ENCODE results near the gene CLN6.

The CLN6 gene

DNA sequence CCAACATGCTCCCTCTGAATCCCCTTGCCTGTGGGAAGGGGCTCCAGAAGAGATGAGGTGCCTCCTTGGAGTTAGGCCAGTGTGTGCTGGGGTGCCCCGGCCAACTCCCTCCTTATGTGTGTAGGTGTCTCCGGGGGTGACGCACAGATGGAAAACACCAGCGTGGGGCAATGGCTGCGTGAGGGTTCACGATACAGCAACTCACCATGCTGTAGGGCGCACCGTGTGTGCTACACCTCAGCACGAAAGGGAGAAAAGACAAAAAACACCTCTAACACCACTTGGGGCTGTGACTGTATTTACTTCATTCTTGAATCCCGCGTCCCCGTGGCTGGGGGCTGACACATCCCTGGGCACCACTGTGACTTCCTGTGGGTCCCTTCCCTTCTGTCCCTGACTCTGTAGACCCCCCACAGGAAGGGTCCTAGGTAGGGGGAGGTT is 22.8 kb downstream of the CLN6 start:
- DNase-seq (ENCODE audit: low spot score) = no peak

DNA sequence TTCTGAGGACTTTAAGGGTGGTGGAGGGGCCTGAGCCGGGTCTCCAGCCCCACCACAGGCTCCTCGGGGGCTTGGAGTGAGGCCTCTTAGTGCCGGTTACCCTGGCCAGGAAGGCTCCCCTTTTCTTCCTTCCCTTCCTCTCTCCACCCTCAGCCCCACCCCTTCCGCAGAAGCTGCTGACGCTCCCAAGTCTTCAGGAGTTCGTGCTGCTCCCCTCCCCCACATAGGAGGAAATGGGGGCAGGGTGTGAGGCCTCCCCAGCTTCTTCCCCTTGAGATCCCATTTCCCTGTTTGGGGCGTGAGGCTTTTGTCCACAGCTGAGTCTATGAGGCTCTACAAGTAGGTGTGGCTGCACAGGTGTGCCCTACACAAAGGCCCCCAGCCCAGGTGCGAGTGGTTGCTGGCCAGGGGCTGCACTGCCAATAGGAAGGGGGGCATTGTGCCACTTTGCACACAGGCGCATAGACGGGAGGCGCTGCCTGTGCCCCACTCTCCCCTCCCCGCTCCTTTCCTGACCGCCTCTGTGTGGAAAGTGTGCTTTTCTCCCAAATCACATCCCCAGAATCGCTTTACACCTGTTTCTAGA is 23.5 kb downstream of the CLN6 start:
- DNase-seq (ENCODE audit: low spot score) = no peak

DNA sequence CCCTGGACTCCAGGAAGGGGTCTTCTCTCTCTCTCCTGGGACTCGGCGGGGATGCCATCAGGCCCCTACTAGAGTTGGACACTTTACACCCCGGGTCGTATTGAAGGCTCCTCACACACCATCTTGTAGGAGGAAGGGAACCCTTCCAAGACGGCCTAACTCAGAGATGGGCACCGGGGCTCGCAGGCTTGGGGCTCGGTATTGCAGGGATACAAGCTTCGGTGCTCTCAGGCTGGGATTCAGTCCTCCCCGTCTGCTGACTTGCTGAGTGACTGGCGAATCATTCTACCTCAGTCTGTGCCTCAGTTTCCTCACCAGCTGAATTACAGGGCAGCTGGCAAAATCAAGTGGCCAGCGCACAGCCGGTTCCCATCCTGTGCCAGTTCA is 24.0 kb downstream of the CLN6 start:
- no peak for DNase-seq (ENCODE audit: low spot score)

DNA sequence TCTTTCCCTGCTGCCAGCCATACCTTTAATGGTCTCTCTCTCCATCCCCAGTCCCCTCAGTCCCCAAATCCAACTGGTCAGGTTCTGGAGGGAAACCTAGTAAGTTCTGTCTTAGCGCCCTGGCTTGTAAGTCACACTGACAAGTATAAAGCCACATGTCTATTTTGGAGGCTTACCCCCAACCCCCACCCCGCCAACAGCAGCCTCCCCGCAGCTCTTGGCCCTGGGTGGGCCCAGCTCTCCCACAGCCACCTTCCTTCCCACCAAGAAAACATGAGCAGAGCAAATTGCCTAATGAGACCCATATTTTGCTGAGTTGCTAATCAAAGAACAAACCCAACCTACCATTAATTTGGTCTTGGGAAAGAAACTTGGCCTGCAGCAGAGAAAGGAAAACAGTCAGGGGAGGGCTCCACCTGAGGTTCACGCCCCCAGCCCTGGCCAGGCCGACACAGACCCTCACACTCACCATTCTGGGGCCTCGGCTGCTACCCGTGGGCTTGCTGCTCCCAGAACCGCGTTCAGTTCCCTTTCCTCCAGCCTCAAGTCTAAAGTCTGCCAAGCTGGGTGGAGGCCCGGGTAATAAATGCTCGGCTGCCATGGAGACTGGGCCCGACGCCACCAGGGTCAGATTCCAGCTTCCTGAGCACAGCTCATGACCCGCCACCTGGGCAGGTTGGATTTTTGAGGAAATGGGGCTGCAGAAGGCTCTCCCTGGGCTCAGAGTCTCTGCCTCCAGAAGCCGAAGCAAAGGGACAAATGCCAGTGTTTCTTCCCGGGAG is 24.6 kb downstream of the CLN6 start, which contains the start of gene CALML4:
Gene CALML4, minus strand, starts transcription at position 557 of the 782 bp plus-strand sequence. Its CDS starts 85 bp downstream, at position 472.
- DNase-seq (ENCODE audit: low spot score) = no peak

GRCh38 chr15:68204361-68204760 is 25.2 kb downstream of the CLN6 start:
- no peak for DNase-seq (ENCODE audit: low spot score)

DNA sequence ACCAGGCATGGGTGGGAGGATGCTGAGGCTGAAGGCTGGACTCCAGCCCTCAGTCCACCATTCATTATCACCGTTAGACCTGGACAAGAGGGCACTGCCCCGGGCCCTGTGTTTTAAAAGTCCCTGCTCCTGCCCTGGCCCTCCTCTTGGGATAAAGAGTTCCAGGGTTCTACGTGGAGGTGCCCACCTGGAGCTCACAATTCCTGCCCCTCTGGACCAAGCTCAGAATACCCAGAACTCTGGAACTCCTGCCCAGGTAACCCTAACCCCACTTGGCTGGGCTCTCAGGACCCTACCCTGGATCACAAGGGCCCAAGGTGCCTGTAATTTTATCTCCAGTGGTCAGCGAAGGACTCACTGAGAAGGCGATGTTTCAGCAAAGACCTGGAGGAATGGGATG is 25.6 kb downstream of the CLN6 start:
- DNase-seq (ENCODE audit: low spot score) = no peak

- DNase-seq (ENCODE audit: low spot score) = peak; percentile 32
Measured at GRCh38 chr15:68203486-68203885, 26.0 kb downstream of the CLN6 start.

GRCh38 chr15:68202994-68203393 is 26.5 kb downstream of the CLN6 start:
- DNase-seq (ENCODE audit: low spot score) = peak; percentile 4

- DNase-seq (ENCODE audit: low spot score) = peak; percentile 50
Measured at GRCh38 chr15:68201879-68202261, 27.7 kb downstream of the CLN6 start.

- DNase-seq (ENCODE audit: low spot score) = peak; percentile 48
Measured at GRCh38 chr15:68201153-68201878, 28.2 kb downstream of the CLN6 start.

DNA sequence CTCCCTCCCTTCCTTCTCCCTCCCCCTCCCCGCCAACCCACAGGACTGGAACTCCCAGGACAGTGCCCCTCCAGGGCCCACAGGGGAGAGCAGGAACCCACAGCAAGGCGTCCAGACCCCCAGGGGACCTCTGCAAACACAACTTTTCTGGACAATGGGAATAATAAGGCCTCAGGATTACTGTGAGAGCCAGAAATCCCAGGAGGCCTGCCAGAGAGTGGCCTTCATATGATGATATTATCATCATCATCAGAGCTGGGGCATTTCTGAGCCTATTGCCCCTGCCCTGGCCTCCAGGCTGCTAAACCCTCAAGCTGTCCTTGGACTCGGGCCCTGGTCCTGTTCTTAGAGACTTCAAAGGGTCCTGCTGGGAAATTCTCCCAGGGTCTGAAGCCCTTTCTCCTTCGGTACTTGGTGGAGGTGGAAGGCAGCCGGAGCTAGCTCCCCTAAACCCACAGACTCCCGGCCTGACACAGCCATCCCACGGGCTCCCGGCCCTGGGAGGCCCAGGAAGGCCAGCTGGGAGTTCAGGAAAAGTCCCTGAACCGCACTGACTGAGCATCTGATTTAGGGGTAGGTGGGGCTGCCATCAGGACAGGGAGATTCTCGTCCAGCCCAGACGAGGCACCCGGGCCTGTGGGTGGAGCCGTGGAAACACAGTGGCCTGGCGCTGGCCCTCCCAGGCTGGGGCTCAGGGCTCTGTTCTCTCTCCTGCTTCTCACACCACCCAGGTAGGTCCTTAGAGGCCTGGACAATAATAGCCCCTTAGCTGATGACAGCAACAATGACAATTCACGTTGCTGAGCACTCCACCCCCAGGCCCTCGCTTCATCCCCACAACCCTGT is 29.3 kb downstream of the CLN6 start:
- no peak for DNase-seq (ENCODE audit: low spot score)

GRCh38 chr15:68199340-68199739 is 30.2 kb downstream of the CLN6 start:
- no peak for DNase-seq (ENCODE audit: low spot score)

DNA sequence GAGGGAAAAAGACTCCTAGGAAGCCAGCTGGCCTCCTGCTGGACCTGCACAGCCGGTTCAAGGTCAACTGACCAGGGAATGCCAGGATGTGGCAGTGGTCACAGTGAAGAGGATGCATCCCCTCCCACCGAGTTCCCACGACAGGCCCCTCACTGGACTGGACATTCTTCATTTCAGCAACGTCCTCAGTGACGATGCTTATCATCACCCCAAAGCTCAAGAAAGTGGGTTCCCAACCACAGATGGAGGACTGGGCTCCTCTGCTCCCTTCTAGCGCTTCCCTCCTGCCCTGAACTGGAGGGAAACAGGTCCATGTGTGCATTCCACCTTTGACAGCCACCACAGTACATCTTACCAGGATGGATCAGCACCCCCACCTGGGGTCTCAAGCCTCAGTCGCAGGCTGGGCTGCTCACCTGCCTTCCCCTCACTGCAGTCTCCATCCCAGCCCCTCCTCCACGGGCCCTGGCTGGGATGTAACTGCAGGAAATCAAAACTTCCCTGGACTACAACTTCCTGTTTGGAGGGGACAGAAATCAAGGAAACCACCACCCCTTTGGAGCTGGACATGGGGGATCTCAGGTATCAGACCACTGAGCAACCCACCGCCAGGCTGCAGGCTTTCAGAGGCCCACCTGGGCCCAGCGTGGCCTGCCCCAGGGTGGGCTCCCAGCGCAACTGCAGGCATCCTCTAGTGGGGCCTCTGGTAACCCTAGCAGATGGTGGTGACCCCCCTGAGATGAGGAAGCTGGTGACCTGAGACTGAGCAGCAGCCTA is 31.7 kb downstream of the CLN6 start:
- no peak for DNase-seq (ENCODE audit: low spot score)

DNA sequence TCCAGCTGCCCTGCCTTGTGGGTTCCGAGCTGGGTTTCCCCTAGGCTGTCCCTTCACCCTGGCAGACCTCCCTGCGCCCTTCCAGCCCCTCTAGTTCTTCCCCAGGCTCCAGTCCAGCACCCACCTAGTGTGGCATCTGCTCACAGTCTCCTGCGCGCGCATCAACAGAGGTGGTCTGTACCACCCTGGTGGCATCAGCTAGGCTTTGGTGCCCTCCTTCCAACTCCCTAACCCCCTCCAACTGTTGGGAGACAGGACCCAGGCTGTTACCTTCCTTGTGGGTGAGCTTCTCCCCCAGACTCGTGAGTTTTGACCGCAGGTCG is 32.4 kb downstream of the CLN6 start:
- DNase-seq (ENCODE audit: low spot score) = no peak

GRCh38 chr15:68196445-68197169 is 32.9 kb downstream of the CLN6 start:
- no peak for DNase-seq (ENCODE audit: low spot score)

GRCh38 chr15:68195336-68196112 is 34.0 kb downstream of the CLN6 start:
- DNase-seq (ENCODE audit: low spot score) = no peak

DNA sequence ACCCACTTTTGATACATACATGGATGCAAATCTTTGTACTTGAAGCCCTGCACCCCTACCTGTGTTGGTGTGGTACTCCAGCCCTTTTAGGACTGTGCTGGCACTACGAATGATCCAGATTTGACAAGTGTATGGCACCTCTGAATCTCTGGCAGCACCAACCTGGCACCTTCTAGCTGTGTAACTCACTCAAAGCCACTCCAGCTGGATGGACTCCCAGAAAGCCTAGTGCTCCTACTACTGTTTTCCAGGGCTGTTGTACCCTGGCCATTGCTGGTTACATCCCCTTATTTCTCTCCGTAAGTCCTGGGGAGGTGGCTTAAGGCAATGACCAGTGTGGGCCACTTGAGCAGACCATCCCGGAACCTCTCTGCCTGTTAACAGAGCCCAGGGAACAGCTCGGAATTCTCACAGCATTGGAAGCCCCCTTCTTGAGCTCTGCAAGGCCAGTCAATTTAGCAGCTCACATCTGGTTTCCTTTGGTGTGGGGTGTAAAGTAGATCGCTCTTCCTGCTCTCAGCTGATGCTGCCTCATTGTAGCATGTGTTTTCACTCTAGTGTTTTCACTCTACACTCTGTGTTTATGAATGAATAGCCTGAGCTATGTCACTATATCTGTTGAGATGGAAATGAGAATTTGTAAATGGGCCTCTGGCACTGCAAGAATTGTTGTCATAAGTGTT is 36.6 kb downstream of the CLN6 start:
- DNase-seq (ENCODE audit: low spot score) = no peak

DNA sequence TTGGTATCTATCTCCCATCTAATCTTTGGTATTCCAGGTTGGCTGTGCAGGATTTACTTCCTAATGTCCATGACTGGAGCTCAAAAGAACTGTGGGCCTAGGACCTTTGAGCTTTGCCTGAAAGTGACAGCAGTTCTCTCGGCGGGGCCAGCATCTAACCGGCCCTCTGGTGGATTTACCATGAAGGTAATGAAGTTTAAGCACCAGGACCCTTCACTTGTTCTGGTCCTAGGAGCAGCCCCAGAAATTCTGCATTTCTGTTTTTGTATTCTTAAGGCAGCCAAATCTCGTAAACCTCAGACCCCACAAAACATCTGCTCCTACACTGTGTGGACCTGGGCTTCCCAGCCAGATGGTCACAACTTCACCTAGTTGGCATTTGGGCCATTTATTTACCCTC is 37.4 kb downstream of the CLN6 start:
- DNase-seq (ENCODE audit: low spot score) = no peak

GRCh38 chr15:68191555-68191954 is 38.0 kb downstream of the CLN6 start:
- DNase-seq (ENCODE audit: low spot score) = no peak
